HG03135 (cell line): Measurements from ENCODE around the gene NFATC2.
A peak's percentile ranks its signal among the peaks of the same experiment; 100 is the strongest.
"Not testable (repeated sequence)": the region's sequence is repeated elsewhere in the genome, so short reads cannot be mapped to it uniquely, and the experiment has no call there.

Source experiments
- ATAC-seq: cut with Tn5 transposase; IDR thresholded peaks from one replicate; pipeline ENCODE4 v1.9.1; 2021; ENCODE audit warnings: mild to moderate bottlenecking, moderate library complexity; ENCODE audit not compliant: unreplicated experiment

The NFATC2 gene

DNA sequence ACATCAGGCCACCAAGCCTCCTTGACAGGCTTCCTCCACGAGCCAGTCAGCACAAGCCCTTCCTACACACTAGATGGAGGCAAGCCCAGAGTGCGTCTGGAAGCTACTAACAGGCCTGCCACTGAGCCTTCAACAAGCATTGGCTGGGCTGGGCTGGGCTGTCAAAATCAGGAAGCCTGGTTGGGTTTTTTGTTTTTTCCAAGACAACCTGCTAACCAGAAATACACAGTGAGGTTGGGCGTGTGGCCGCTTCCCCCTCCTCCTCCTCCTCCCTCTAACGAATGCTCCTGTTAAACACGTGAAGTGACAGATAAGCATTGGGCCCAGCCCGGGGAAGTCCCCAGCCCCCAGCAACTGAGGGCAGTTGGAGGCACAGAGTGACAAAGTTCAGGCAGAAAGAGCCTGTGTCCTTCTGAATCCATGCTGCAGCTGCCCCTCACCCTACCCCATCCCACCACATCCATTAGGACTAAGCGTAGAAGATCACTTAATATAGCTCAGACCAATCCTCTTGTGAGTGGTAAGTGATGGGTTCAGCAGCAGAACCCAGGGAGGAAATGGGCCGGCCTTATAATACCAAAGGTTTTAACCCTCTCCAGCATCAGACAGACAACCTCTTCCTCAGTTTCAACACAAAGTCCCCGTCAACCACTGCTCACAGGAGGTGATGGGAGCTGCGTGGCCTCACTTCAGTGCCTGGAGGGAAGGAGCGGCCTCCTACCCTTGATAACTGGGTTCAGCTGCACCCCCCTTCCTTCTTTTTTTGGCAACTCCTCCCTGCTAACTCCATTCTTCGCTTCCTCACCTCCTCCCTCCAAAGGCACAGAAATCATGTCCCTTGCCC, 1.1 kb downstream of the NFATC2 start:
- peak; percentile 54 for ATAC-seq

DNA sequence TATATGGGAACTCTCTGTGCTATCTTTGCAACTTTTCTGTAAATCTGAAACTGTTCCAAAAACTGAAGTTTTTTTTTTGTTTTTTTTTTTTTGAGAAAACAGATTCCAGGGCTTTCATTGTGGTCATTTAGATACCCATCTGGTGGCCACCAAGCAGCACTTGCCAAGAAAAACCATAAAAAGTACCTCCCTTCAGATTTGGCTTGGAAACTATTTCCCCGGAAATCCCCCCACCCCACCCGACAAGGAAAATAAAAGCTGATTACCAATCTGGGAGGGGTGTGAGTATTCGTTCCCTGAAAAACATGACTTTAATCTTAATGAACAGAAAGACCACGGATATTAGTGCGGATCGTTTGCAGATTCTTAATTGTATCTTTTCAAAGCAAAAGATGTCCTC, 1.9 kb downstream of the NFATC2 start:
- ATAC-seq, result no peak

DNA sequence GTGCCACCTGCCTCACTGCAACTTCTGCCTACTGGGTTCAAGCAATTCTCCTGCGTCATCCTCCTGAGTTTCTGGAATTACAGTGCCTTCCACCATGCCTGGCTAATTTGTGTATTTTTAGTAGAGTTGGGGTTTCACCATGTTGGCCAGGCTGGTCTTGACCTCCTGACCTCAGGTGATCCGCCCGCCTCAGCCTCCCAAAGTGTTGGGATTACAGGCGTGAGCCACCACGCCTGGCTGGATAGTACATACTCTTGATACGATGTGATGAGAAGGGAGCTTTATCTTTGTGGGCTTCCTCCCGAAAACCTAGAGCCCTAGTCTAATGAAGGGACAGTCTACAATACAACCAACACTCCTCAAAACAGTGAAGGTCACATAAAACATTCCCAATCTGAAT, 2.4 kb downstream of the NFATC2 start:
- ATAC-seq, result not testable (repeated sequence)

DNA sequence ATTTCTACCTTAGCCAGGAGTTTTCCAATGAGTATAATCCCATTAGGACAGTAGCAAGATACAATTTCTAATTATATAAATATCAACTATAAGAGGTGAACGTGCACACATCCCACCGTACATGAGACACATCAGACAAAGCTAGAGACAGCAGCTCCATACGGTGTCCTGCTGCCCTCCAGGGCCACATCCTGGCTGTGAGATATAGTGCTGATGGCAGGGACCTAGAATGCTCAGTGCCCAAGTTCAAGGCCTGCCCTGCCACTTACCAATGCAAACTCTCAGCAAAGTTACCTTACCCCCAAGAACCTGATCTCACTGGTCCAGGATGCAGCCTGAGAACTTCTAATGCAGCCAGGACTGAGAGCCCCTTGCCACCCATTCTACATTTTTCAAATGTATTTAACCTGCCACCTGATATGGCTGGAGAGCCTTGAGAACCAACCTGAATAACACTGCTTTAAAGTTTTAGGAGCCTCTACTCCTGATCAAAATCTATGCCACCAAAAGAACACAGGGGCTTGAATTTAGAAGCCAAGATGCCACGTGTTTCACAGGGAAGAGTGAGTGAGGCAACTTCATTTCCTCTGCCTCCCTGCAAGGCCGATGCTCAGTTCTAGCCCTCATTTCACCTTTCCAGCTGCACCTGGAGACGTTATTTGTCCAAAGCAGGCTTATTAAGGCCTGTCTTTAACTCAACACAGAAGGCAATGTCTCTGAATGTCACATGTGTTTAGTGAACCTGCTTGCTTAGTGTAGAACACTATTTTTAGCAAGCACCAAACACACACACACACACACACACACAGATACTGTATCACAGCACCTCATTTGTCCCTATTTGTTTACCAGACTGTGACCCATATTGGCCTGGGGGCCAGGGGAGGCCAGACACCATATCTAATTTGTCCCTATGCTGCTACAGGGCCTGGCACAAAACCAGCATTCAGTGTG, 6.1 kb downstream of the NFATC2 start:
- ATAC-seq, result no peak

DNA sequence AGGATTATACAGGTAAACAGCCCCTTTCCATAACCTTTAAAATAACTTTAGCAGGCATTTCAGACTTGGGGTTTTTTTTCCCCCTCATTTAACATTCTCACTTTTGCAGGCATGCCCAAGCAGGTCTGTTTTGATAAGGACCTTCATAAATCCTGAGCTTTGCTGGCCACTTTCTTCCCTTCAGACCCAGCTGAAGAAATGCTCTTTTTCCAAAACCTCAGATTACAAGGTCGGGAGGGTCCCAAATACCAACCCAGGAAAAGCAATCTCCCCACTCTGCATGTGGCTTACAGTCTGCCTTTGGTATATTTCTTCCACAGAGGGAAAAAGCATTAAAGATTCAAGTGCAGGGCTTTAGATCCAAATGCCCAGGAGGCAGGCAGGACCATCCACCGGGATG, 6.8 kb downstream of the NFATC2 start:
- no peak for ATAC-seq

DNA sequence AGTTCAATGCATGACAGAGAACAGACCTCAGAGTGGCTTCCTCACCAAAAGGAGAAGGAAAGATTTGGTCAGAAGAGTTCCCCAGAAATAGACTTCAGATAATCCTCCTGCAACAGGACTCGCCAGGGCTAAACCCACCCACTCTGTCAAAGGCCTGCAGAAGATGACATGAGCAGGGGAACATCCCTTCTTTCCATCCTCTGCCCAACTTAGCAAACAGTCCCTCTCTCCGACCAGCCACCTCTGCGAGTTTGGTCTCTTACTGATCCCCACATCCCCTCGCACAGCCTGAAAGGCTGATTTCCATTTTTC, 7.5 kb downstream of the NFATC2 start:
- ATAC-seq, result no peak

DNA sequence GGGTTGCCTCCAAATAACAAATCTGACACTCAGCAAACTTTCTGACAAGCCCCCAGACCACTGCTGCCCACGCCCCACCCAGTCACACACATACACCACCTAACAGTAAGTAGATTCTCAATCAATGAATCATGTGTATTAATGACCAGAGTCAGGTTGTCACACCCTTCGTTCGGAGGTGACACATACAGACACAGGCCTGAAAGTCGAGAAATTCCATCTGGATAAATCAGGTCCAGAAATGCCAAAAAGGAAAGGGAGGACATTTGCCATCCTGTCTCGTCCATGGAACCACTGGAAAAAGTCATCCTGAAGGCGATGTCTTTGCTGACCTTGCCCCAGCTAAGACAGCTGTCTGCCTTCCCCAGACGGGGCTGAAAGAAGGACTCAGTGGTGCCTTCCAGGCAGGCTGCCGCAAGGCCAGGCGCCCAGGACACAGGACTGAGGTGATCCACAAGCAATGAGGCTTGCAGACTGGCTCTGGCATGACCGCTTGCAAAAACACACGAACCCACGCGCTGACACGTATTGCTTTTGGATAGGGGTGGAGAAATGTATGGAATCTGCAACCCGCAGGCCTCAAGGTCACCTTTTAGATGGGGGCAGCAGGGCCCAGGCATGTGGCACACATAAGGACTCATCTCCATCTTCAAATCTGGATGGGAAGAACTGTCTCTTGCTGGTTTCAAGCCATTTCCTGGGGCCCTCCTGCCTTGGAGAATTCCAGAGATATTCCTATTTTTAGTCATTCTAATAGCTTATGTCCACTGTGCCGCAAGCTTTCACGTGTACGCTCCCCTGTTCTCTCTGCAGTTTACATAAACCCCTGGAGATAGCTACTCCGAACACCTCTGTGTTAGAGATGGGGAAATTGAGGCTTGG, 9.0 kb downstream of the NFATC2 start:
- no peak for ATAC-seq

DNA sequence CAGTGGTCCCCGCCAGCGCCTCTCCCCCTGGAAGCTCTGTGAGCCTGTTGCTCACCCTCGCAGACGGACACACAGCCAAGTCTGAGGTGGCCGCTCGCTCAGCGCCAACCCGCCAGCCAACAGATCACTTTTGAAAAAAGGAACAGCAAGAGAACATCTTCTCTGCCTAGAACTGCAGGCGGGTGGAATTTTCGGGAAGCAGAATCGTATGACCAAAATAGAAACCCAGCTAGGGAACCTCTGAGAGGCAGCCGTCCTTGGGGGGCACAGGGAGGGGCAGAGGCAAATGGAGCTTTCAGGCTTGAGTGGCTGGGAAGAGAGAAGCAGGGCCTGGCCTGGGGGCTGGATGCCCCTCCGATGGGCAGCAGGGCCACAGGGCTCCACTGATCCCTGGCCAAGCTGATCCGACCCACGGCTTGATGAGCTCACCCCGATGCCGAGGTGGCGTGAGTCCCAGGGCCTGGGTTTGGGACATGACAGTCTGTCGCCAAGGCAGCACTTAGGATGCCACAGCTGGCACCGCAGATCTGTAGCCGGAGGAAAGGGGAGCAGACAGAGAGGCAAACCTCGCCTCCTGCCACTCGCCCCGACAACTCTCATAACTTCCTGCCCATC, 9.8 kb downstream of the NFATC2 start:
- no peak for ATAC-seq

DNA sequence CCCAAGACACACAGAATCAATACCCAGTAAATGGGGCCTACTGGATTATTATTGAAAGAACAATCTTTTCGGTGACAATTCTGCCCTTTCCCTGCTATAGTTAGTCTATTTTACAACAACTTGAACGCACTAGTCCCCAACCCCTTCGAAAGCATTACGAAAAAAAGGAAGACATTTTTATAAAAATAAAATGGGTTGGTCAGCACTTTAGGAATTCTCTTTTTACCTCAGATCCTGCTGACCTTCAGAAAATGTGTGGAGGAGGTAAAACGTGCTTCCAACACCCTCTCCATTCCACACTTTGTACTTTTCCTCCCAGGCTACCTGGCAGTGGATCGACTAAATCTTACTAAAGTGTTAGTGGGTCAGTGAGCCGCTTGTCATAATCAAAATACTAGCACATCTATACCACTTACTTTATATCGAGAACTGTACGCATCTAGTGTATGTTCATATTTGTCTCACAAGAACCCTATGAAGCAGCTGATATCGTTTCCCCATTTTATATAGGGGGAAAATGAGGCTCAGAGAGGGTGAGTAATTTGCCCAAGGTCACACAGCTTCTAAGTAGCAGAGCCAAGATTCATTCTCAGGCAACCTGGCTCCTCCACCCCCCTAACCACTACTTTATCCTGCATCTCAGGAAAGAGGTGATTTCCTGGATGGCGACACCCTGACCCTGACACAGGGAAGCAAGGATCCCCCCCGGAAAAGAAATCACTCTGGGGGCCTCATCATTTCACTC, 10.6 kb downstream of the NFATC2 start:
- ATAC-seq, result no peak

DNA sequence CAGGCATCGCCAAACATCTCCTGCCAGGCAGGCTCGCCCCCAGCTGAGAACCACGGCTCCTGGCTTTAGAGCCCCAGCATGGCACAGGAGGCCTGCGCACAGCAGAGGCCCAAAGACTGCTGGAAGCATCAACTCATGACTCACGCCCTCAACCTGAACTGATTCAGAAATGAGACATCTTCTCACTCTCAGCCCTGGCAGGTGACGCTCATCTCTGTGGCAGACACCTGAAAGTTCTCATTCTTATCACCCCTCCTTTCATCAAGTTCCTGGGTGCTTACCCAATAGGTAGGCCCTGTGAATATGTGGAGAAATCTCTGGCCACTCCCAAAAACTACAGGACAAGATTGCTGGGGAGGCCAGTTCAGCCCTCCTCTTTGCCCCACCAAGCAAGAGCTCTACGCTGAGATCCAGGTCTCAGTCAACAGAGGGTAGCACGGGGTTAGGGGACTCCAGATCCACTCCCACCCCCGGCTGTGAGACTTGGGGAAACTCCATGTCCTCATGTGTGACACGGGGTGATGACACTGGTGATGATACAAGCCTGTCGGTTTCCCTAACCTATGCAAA, 11.3 kb downstream of the NFATC2 start:
- ATAC-seq, result peak; percentile 51

DNA sequence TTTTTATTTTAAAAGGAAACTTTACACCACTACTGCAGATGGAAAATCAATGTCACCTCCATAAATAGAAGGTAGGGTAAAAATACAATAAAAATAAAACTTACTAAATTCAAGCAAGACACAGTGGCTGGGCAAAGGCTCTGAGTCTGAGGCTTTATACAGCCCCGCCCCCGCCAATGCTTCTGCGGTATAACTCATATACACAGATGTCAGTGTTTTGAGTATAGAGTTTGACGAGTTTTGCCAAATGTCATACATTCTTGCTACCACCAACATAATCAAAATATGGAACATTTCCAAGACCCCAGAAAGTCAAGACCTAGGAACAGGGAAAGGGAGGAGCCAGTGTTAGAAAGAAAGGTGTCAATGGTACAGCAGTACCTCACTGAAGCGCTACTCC, 12.8 kb downstream of the NFATC2 start:
- ATAC-seq, result no peak

DNA sequence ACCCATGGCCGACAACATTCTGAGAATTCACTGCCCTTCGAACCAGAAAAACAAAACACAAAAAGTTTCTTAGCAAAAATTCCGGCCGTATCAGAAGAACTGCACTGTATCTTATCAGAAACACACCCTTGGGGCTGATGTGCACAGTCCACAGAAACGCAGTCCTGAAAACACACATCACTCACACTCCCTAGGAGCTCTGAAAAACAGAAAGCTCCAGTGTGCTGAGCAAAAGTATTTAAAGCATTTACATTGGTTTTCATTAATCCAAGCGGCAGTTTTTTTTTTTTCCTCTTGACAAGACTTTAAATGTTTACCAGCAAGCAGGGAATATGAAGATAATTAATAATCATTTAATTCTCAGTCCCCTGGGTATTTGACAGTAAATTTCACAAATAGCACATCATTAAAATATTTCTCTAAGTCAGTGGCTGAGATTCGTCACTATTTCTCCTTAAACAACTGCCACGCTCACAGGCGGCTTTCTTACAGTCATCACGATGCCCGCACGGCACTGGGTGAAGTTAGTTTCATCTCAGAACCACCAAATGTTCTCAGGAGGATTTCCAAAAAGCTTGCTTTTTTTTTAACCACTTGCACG, 13.3 kb downstream of the NFATC2 start:
- ATAC-seq, result no peak

DNA sequence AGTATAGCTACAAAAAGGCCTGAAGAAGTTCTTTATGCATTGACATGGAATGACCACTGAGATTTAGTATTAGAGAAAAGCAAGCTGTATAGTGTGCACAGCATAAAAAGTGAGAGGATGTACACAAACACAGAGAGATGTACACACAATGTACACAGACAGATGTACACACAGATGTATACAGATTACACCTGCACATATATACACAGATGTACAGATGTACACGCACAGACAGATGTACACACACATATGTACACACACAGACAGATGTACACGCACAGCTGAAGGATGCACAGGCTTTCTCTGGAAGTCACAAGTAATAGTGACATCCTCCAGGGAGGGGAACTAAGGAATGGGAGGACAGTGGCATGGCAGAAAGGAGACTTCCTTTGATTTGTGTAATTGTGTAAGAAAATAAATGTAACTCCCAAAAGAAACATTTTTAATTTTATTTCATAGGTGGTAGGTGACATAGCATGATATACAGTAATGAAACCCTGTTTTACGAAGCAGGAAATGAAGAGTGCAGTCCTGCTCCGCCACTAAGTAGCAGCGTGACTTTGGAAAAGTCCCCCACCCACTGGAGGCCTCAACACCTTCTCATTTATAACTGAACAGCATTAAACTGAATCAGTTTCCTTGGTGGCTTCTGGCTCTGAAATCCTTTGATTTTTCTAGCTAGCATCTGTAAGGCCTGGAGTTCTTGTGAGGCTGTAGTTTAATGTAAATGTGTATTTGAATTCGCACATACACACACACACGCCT, 14.1 kb downstream of the NFATC2 start:
- ATAC-seq, result no peak

DNA sequence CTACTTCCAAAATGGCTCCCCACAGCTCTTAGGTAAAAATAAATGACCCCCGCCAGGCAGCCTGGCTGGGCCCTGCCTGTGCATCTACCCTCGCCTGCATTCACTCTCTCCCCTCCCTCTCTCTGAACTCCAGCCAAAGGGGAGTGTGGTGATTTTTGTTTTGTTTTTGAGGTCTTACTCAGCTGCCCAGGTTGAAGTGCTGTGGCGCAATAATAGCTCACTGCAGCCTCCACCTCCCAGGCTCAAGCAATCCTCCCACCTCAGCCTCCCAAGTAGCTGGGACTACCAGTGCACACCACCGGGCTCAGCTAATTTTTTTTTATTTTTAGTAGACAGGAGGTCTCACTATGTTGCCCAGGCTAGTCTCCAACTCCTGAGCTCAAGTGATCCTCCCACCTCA, 15.8 kb downstream of the NFATC2 start:
- ATAC-seq, result no peak

DNA sequence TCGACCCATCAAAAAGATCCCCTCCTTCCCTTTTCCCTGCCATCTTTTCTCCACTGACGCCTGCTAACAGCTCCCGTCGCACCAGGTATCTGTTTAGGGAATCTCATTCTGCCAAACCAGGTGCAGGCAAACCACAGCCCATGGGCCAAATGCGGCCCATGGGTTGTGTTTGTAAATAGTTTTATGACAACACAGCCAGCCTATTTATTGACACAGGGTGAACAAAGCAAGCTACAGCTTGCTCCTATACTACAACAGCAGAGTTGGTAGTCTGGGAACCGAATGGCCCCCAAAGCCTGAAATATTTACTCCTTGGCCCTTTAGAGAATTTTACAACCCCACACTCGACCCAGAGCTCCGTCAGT, 16.4 kb downstream of the NFATC2 start:
- ATAC-seq, result no peak

DNA sequence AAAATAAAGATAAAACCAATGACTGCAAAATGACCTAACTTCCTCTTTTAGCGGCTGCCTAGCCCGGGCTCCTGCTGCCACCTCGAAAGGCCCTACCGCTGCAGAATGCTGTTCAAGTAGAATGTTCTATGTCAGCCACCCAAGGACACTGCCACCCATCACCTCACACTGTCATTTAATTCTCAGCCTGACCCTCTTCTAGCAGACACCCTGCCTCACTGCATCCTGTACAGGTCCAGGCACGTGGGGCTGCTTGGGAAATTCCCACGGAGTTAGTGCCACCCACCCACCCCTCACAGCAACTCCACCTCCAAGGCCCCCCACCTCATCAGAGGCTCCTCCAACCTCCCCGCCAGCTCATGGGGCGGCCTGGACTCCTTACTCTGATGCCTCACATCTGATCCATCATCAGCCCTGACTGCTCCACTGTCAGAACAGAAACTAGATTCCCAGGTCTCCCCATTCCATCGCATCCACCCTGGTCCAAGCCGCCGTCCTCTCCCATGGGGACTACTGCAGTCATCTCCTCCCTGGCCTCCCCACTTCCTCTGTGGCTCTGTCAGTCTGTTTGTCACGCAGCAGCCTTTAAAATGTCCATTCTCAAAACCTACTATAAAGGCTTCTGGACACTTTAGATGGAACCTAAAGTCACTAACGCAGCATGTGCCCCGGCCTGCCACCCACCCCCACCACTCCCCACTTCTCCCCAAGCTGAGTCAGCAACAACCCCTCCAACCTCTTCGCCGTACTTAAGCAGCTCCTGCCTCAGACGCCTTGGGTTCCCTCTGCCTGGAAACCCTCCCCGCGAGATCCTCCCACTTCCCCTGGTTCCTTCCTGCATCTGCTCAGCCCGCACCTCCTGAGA, 17.0 kb downstream of the NFATC2 start:
- no peak for ATAC-seq

DNA sequence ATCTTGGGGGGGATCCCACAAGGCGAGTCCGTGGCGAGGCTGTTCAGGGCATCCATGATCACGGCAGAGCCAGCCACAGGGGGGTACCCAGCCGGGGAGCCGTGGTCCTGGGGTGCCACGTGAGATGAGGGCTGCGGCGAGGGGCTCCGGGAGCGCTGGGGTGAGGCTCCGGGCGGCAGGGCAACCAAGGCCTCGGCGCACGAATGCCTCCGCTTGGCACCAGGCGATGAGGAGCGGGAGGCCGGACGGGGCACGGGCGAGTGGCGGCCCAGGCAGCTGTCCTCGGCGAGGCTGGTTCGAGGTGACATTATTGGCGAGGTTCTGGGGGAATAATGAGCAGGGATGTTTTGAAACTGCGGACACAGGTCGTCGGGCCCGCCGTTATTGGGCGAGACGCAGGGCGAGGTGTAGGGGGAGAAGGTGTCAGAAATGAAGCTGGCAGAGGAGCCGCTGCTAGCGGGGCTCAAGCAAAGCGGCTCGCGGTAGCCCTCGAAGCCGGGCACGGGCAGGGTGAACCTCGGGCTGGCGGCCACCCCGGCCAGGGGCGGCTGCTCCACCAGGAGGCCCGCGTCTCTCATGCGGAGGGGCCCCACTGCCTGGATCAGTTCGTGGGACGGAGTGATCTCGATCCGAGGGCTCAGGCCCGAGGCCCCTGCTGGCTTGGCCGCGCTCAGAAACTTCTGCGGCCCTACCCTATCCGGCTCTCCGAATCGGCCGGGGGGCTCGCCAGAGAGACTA, 19.1 kb downstream of the NFATC2 start:
- ATAC-seq, result no peak
